ENCODE measurements around the gene ADAMTS7. TPM values are rescaled to one million over a fixed set of nuclear protein-coding genes. Genes with fewer than 3 reads are reported as not detected.
A peak's percentile ranks its signal among the peaks of the same experiment; 100 is the strongest.

ADAMTS7 gene
- total and polyA plus RNA-seq, 2 of the 4 experiments (the other 2 are of a cell fraction): 1.4 to 12.6 TPM

- no peak overlapping the region for H3K18ac ChIP-seq (ENCODE audit: low read depth, low read length)
- POLR2A ChIA-PET (ENCODE audit: unreplicated experiment): no interaction called here
- H3K9me3 ChIP-seq (ENCODE audit: control insufficient read depth, insufficient read depth, low read length): no peaks in the 10 kb centered on the region
- H3K56ac ChIP-seq (ENCODE audit: extremely low read depth, insufficient read depth, low read length): no peak overlapping the region
- CTCF ChIA-PET: interaction anchor here (0.6 to 1.0 kb wide), 2 partner anchors 9 to 12 kb away, joined by 3 read pairs; no protein-coding TSS in a partner anchor
- 70% methylated on average over 4 of the region's 23 CpGs; no CpG with 5 or more reads in 1 of the 2 experiments for WGBS, 2 experiments (ENCODE audit: extremely low coverage in 2 of 2, insufficient read length in 1 of 2)
- intact Hi-C loops (cut with micrococcal nuclease): no loop called here
- TF ChIP-seq FOS (IDR thresholded peaks at IDR 0.05; ENCODE audit: low read depth, low read length) (no peak), SMC3 (IDR thresholded peaks at IDR 0.05; ENCODE audit: low read depth, low read length) (peak; percentile 44; the same call in 1 of the 2 replicates), CTCF (conservative IDR thresholded peaks at IDR 0.05; ENCODE audit: low read depth, low read length) (peak; percentile 46), RAD21 (IDR thresholded peaks at IDR 0.05; ENCODE audit: low read length) (no peak)
- H3K23ac ChIP-seq (ENCODE audit: low read depth, low read length): no peak overlapping the region
- no peak overlapping the region for H3K4me2 ChIP-seq (ENCODE audit: low read depth, low read length)
- H3K14ac ChIP-seq (replicated peaks; ENCODE audit: low read depth, low read length): no peak overlapping the region
- no peak overlapping the region for H2BK5ac ChIP-seq (ENCODE audit: low read depth, low read length, poor library complexity, severe bottlenecking)
- H3K4ac ChIP-seq (ENCODE audit: low read depth, low read length): no peak overlapping the region
- no peak overlapping the region for H3K9ac ChIP-seq (ENCODE audit: low read depth, low read length)
- H3K27me3 ChIP-seq (ENCODE audit: control insufficient read depth, insufficient read depth, low read length): peaks cover 5% of the 10 kb centered on the region; the same call in 1 of the 2 replicates
- no peak overlapping the region for H4K8ac ChIP-seq (ENCODE audit: low read depth in 2 of 2, low read length in 2 of 2)
- H2BK120ac ChIP-seq (ENCODE audit: low read depth, low read length): no peak overlapping the region
- H2BK20ac ChIP-seq (ENCODE audit: low read depth, low read length): no peak overlapping the region
- H3K4me1 ChIP-seq (ENCODE audit: control insufficient read depth, insufficient read depth, low read length): no peaks in the 10 kb centered on the region
- no peak overlapping the region for H2BK15ac ChIP-seq (ENCODE audit: low read depth, low read length)
- H4K20me1 ChIP-seq (ENCODE audit: insufficient read depth, low read length): no peaks in the 10 kb centered on the region
- no peaks in the 10 kb centered on the region for H3K36me3 ChIP-seq (ENCODE audit: control insufficient read depth, insufficient read depth, low read length)
- dilution Hi-C loops (cut with HindIII; ENCODE audit: low sequenced_read_pairs, unreplicated experiment): no loop called here
- H2AFZ ChIP-seq (replicated peaks; ENCODE audit: low read length, poor library complexity): no peak overlapping the region
- BruUV-seq (replicated peaks): no TSS peak
- H3K4me3 ChIP-seq (ENCODE audit: insufficient read depth, low read depth, low read length): no peak overlapping the region
- H2AK9ac ChIP-seq (replicated peaks; ENCODE audit: low read depth, low read length, poor library complexity): no peak overlapping the region
- no peaks in the 10 kb centered on the region for H3K79me1 ChIP-seq (ENCODE audit: low read depth in 1 of 2, low read length in 2 of 2)
- in situ Hi-C loops (cut with MboI; ENCODE audit: low sequenced_read_pairs): no loop called here
- ATAC-seq (ENCODE audit: low read depth) (peak; percentile 73), DNase-seq (peak; percentile 23)
- no peak overlapping the region for H3K27ac ChIP-seq (ENCODE audit: insufficient read depth, low read length)
- H2AK5ac ChIP-seq (ENCODE audit: low read depth, low read length): no peak overlapping the region
- H4K5ac ChIP-seq (ENCODE audit: low read depth, low read length): no peak overlapping the region
- no peak overlapping the region for H4K91ac ChIP-seq (ENCODE audit: insufficient read depth, low read depth, low read length)
- H3K9me1 ChIP-seq (ENCODE audit: insufficient read depth, low read length): no peaks in the 10 kb centered on the region
Measured at GRCh38 chr15:78739996-78740903, 71.0 kb downstream of the ADAMTS7 start.

Measured in IMR-90 (cell line).